Stimulated activated naive B cell treated with anti-CD40 and anti-IgM and Interleukin-4, amounts not matched to agents 10 μg/mL and 1 μg/mL and 100 μg/mL, for 72 hours (primary cell): Measurements from ENCODE around the gene APBB1IP.

ENCODE experiments used
- ATAC-seq, 2 donors: fragments of 150-1000 bp; cut with Tn5 transposase; replicated peaks; 2 replicates each; pipeline ENCODE4 v1.10.0; 2021; ENCODE audit warnings: moderate library complexity in 1 of 2
- DNase-seq: peaks from one replicate; pipeline ENCODE4 v3.0.0; 2021
- H3K27ac Mint-ChIP-seq: one replicate; pipeline ENCODE4 v1.8.0; 2022; ENCODE audit warnings: mild to moderate bottlenecking, mixed read lengths
- H3K27me3 Mint-ChIP-seq, 2 donors: one replicate each; pipeline ENCODE4 v1.8.0; 2022; ENCODE audit warnings: mixed read lengths in 2 of 2
- H3K36me3 Mint-ChIP-seq, 2 donors: one replicate each; pipeline ENCODE4 v1.8.0; 2022; ENCODE audit warnings: mixed read lengths in 2 of 2, mild to moderate bottlenecking in 1 of 2
- H3K4me1 Mint-ChIP-seq, 2 donors: one replicate each; pipeline ENCODE4 v1.8.0; 2022; ENCODE audit warnings: mixed read lengths in 2 of 2, mild to moderate bottlenecking in 1 of 2
- H3K4me3 Mint-ChIP-seq, 2 donors: one replicate each; pipeline ENCODE4 v1.8.0; 2022; ENCODE audit warnings: mild to moderate bottlenecking in 2 of 2, mixed read lengths in 2 of 2, moderate library complexity in 1 of 2
- H3K9me3 Mint-ChIP-seq, 2 donors: one replicate each; pipeline ENCODE4 v1.8.0; 2022; ENCODE audit warnings: mixed read lengths in 2 of 2, mild to moderate bottlenecking in 1 of 2

APBB1IP gene

DNA sequence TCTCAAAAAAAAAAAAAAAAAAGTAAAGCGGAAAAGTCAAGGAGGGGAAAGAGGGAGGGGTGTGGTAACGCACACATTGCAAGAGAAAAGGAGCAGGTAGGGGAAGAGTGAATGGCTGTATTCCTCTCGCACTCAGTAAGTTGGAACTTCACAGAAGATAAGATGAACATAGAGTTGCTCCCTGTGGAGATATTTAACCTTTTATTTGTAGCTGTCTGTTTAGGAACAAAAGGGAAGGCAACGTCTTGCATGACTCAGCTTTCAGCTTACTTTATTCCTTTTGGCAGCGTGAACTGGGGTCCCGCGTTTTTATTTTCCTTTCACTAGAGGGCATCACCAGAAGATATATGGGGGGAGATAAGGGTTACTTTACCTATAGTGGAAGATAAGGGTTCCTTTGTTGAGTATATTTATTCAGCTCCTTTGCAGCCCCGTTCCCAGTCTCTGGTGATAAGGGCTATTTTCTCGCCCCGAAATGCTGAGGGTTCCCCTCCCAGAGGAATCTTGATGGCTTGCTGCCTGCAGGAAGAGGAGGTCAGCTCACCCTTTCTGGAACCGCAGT is 78.5 kb downstream of the APBB1IP start:
- peaks cover 0 to 5% of the 10 kb centered on the region in 2 donors for H3K9me3 Mint-ChIP-seq
- peak overlapping the region; percentile 31 for H3K27ac Mint-ChIP-seq
- H3K4me1 Mint-ChIP-seq: peaks cover 14 to 34% of the 10 kb centered on the region in 2 donors
- DNase-seq (no peak), ATAC-seq (no peak)
- no peak overlapping the region for H3K4me3 Mint-ChIP-seq
- H3K27me3 Mint-ChIP-seq: no peaks in the 10 kb centered on the region
- peaks cover 69 to 88% of the 10 kb centered on the region in 2 donors for H3K36me3 Mint-ChIP-seq

DNA sequence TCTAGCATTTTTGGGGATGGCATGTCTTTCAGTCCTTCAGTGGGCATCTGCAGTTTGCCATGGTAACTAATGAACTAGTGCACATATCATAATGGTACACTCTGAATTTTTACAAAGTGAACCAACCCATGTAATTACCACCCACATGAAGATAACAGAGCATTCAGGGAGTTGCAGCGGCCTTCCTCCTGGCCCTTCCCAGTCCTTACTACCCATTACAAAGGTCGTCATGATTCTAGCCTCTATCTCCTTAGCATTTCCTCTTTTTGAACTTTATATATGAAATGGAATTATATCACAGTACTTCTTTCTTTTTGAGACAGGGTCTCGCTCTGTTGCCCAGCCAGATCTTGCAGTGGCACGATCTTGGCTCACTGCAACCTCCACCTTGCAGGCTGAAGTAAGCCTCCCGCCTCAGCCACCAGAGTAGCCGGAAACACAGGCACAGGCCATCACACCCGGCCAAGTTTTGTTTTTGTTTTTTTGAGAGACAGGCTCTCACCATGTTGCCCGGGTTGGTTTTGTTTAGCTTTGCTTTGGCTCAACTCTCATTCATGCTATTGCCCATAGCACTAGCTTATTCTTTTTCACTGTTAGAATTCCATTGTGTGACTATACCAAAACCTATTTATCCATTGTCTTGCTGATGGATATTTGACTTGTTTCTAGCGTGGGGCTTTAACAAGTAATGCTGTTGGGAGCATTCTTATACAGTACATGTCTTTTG is 79.2 kb downstream of the APBB1IP start:
- H3K4me1 Mint-ChIP-seq: peaks cover 14 to 34% of the 10 kb centered on the region in 2 donors
- peaks cover 67 to 86% of the 10 kb centered on the region in 2 donors for H3K36me3 Mint-ChIP-seq
- H3K27me3 Mint-ChIP-seq: no peaks in the 10 kb centered on the region
- peak overlapping the region; percentile 43 for H3K27ac Mint-ChIP-seq
- H3K9me3 Mint-ChIP-seq: peaks cover 0 to 5% of the 10 kb centered on the region in 2 donors
- DNase-seq (no peak), ATAC-seq (peak; percentile 71 to 77)
- H3K4me3 Mint-ChIP-seq: no peak overlapping the region

GRCh38 chr10:26519803-26520202 is 81.7 kb downstream of the APBB1IP start:
- H3K9me3 Mint-ChIP-seq: peaks cover 0 to 5% of the 10 kb centered on the region in 2 donors
- no peak overlapping the region for H3K4me3 Mint-ChIP-seq
- H3K27me3 Mint-ChIP-seq: no peaks in the 10 kb centered on the region
- ATAC-seq: no peak
- H3K27ac Mint-ChIP-seq: no peak overlapping the region
- H3K4me1 Mint-ChIP-seq: peaks cover 21 to 43% of the 10 kb centered on the region in 2 donors
- peaks cover 53 to 76% of the 10 kb centered on the region in 2 donors for H3K36me3 Mint-ChIP-seq
- DNase-seq: no peak

GRCh38 chr10:26520575-26520974 is 82.4 kb downstream of the APBB1IP start:
- H3K4me3 Mint-ChIP-seq: no peak overlapping the region
- ATAC-seq (no peak), DNase-seq (no peak)
- H3K9me3 Mint-ChIP-seq: peaks cover 0 to 5% of the 10 kb centered on the region in 2 donors
- H3K4me1 Mint-ChIP-seq: peaks cover 25 to 46% of the 10 kb centered on the region in 2 donors
- peaks cover 53 to 75% of the 10 kb centered on the region in 2 donors for H3K36me3 Mint-ChIP-seq
- H3K27me3 Mint-ChIP-seq: no peaks in the 10 kb centered on the region
- H3K27ac Mint-ChIP-seq: no peak overlapping the region

- Mint-ChIP-seq H3K27ac (peak overlapping the region; percentile 32), H3K4me1 (peaks cover 32 to 44% of the 10 kb centered on the region in 2 donors), H3K27me3 (no peaks in the 10 kb centered on the region), H3K9me3 (peaks cover 0 to under 1% of the 10 kb centered on the region in 2 donors), H3K36me3 (peaks cover 49 to 67% of the 10 kb centered on the region in 2 donors), H3K4me3 (no peak overlapping the region)
- no peak for ATAC-seq
- no peak for DNase-seq
These were observed 86.2 kb downstream of the APBB1IP start for GRCh38 chr10:26524161-26524896.

DNA sequence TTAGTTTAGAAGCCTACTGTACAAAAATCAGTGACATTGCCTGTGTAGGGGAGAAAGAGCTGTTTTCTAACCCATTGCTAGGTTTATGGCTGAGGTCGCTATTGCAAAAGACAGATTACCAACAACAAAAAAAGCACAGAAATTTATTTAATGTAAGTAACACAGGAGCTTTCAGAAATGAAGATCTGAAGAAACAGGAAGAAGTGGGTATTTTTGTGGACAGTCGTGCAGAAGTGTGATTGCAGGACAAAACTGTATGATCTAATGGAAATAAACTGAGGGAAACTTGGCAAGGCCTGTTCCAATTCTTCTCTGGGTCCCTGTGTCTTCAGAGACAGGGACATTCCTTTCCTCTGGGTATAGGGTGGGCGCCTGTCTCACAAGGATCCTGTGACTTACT is 87.4 kb downstream of the APBB1IP start:
- H3K27me3 Mint-ChIP-seq: no peaks in the 10 kb centered on the region
- ATAC-seq (peak in 1 of 2 donors; percentile 4), DNase-seq (no peak)
- peaks cover 39 to 59% of the 10 kb centered on the region in 2 donors for H3K36me3 Mint-ChIP-seq
- no peak overlapping the region for H3K4me3 Mint-ChIP-seq
- peak overlapping the region; percentile 51 for H3K27ac Mint-ChIP-seq
- no peaks in the 10 kb centered on the region for H3K9me3 Mint-ChIP-seq
- H3K4me1 Mint-ChIP-seq: peaks cover 32 to 51% of the 10 kb centered on the region in 2 donors

- DNase-seq (no peak), ATAC-seq (no peak)
- Mint-ChIP-seq H3K27ac (peak overlapping the region; percentile 51), H3K4me3 (peak overlapping the region in 1 of 2 donors; percentile 37), H3K36me3 (peaks cover 41 to 50% of the 10 kb centered on the region in 2 donors), H3K27me3 (no peaks in the 10 kb centered on the region), H3K9me3 (no peaks in the 10 kb centered on the region), H3K4me1 (peaks cover 32 to 51% of the 10 kb centered on the region in 2 donors)
These were observed 88.9 kb downstream of the APBB1IP start for GRCh38 chr10:26527018-26527417.

DNA sequence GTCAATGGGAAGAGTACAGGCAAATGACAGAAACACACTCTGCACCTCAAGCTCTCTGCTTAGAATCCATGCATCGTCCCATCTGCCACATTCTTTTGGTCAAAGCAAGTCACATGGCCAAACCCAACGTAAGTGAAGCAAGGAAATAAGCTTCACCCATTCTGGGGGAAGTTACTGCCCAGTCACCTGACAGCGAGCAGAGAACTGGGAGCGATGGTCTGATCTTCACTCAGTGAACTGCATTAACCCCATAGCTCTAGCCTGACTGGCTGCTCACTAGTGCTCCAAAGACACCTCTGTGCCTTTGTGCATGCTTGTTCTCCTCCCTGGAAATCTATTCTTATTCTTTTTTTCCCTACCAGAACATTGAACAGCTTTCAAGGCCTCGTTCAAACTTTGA is 89.9 kb downstream of the APBB1IP start:
- ATAC-seq (no peak), DNase-seq (no peak)
- Mint-ChIP-seq H3K27me3 (no peaks in the 10 kb centered on the region), H3K36me3 (peaks cover 41 to 50% of the 10 kb centered on the region in 2 donors), H3K27ac (peak overlapping the region; percentile 31), H3K4me3 (peak overlapping the region in 1 of 2 donors; percentile 22), H3K4me1 (peaks cover 32 to 53% of the 10 kb centered on the region in 2 donors), H3K9me3 (no peaks in the 10 kb centered on the region)

DNA sequence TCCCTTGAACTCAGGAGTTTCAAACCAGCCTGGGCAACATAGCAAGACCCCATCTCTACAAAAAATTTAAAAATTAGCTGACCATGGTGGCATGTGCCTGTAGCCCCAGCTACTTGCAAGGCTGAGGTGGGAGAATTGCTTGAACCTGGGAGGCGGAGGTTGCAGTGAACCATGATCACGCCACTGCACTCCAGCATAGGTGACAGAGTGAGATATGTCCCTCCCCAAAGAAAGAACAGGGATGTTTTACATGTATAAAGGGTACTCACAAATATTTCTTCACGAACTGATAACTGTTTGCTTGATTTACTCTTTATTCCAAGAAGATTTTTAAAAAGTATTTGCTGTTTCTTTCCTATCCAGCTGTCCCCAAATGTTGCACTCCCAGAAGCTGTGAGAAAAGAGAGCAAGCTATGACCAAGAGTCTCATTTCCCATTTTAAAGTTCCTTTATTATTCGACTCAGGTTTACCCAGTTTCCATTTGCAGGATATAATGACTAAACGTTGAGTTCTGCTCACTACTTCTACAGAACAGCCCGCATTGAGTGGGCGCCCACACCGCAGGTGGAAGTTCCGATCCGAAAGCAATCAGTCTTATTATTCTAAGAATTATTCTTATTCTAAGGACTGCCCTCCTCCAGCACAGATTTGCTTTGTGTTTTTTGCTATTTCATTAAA is 90.7 kb downstream of the APBB1IP start:
- no peaks in the 10 kb centered on the region for H3K9me3 Mint-ChIP-seq
- H3K4me3 Mint-ChIP-seq: peak overlapping the region in 1 of 2 donors; percentile 35
- DNase-seq (peak; percentile 29), ATAC-seq (peak; percentile 90 to 93)
- peak overlapping the region; percentile 81 for H3K27ac Mint-ChIP-seq
- H3K27me3 Mint-ChIP-seq: no peaks in the 10 kb centered on the region
- peaks cover 32 to 60% of the 10 kb centered on the region in 2 donors for H3K4me1 Mint-ChIP-seq
- peaks cover 49 to 57% of the 10 kb centered on the region in 2 donors for H3K36me3 Mint-ChIP-seq

GRCh38 chr10:26534384-26534783 is 96.2 kb downstream of the APBB1IP start:
- H3K36me3 Mint-ChIP-seq: peaks cover 33 to 50% of the 10 kb centered on the region in 2 donors
- peaks cover 6 to 25% of the 10 kb centered on the region in 2 donors for H3K4me1 Mint-ChIP-seq
- ATAC-seq (no peak), DNase-seq (no peak)
- no peak overlapping the region for H3K27ac Mint-ChIP-seq
- no peaks in the 10 kb centered on the region for H3K9me3 Mint-ChIP-seq
- H3K27me3 Mint-ChIP-seq: no peaks in the 10 kb centered on the region
- no peak overlapping the region for H3K4me3 Mint-ChIP-seq

DNA sequence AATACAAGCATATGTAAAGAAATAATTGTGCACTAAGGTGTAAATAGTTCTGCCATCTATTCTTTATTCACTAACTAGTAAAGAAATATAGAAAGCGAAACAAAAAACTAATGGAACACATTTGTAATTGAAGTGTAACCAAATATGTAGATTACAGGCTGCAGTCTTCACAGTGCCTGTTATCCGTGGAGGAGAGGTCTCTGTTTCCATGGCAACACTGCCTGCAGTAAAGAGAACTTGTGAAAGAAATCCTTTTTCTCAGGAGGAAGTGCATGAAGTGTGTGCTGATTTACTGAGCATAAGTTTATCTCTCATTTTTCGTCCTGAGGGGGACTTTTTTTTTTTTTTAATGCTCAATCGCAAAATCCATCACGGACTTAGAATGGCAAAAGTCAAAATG is 102.5 kb downstream of the APBB1IP start:
- H3K4me3 Mint-ChIP-seq: no peak overlapping the region
- DNase-seq (peak; percentile 18), ATAC-seq (peak; percentile 68)
- peak overlapping the region; percentile 71 for H3K27ac Mint-ChIP-seq
- H3K9me3 Mint-ChIP-seq: peaks cover 2 to 4% of the 10 kb centered on the region in 2 donors
- H3K36me3 Mint-ChIP-seq: peaks cover 45 to 59% of the 10 kb centered on the region in 2 donors
- peaks cover 27 to 44% of the 10 kb centered on the region in 2 donors for H3K4me1 Mint-ChIP-seq
- H3K27me3 Mint-ChIP-seq: no peaks in the 10 kb centered on the region

- H3K4me1 Mint-ChIP-seq: peaks cover 28 to 58% of the 10 kb centered on the region in 2 donors
- DNase-seq (no peak), ATAC-seq (peak; percentile 71 to 72)
- H3K27me3 Mint-ChIP-seq: no peaks in the 10 kb centered on the region
- peaks cover 9 to 10% of the 10 kb centered on the region in 2 donors for H3K9me3 Mint-ChIP-seq
- H3K27ac Mint-ChIP-seq: peak overlapping the region; percentile 89
- peak overlapping the region; percentile 2 to 37 for H3K4me3 Mint-ChIP-seq
- peaks cover 52 to 68% of the 10 kb centered on the region in 2 donors for H3K36me3 Mint-ChIP-seq
These were observed 105.6 kb downstream of the APBB1IP start for GRCh38 chr10:26543567-26544306.

GRCh38 chr10:26544932-26545331 is 106.8 kb downstream of the APBB1IP start:
- Mint-ChIP-seq H3K36me3 (peaks cover 59 to 72% of the 10 kb centered on the region in 2 donors), H3K4me3 (peak overlapping the region; percentile 31 to 37), H3K4me1 (peaks cover 24 to 48% of the 10 kb centered on the region in 2 donors), H3K9me3 (peaks cover 18 to 19% of the 10 kb centered on the region in 2 donors), H3K27ac (peak overlapping the region; percentile 89), H3K27me3 (no peaks in the 10 kb centered on the region)
- DNase-seq (no peak), ATAC-seq (peak; percentile 83 to 86)
